ENCODE results near the gene EPN1.

- no peak for TF ChIP-seq CTCF (IDR thresholded peaks at IDR 0.05)
- TF ChIP-seq POLR2A (IDR thresholded peaks at IDR 0.05), result no peak
Observed at GRCh38 chr19:55702131-55702627, 27.2 kb downstream of the EPN1 start.
